ENCODE results near the gene SCGB1D2.

DNA sequence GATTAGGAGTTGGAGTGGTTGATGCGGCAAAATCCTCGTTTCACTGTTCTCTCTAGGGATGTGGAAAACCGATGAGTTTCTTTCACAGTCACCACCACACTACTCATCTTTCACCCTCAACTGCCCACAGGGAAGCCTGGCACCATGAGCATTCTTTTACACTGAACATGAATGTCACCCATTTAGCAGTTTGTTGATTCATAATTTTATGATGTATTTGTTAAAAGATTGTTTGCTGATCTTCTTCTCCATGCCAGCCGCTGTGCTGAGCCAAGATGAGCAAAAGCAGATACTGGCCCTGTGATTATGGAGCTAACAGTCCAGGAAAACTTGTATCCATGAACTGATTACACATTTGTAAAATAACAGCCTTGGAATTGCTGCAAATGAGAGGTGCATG is 3.9 kb upstream of the SCGB1D2 start:
- TF ChIP-seq, protein P1, sequence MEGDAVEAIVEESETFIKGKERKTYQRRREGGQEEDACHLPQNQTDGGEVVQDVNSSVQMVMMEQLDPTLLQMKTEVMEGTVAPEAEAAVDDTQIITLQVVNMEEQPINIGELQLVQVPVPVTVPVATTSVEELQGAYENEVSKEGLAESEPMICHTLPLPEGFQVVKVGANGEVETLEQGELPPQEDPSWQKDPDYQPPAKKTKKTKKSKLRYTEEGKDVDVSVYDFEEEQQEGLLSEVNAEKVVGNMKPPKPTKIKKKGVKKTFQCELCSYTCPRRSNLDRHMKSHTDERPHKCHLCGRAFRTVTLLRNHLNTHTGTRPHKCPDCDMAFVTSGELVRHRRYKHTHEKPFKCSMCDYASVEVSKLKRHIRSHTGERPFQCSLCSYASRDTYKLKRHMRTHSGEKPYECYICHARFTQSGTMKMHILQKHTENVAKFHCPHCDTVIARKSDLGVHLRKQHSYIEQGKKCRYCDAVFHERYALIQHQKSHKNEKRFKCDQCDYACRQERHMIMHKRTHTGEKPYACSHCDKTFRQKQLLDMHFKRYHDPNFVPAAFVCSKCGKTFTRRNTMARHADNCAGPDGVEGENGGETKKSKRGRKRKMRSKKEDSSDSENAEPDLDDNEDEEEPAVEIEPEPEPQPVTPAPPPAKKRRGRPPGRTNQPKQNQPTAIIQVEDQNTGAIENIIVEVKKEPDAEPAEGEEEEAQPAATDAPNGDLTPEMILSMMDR (conservative IDR thresholded peaks at IDR 0.05; ENCODE audit: low read depth, low read length) = no peak
- TF ChIP-seq EZH2 (IDR thresholded peaks at IDR 0.05; ENCODE audit: low read length, unreplicated experiment) = no peak
